Measurements from ENCODE around the gene CAMSAP3.
"Not testable (repeated sequence)": the region's sequence is repeated elsewhere in the genome, so short reads cannot be mapped to it uniquely, and the experiment has no call there.

The CAMSAP3 gene

GRCh38 chr19:7575434-7576040 lies 20.1 kb upstream of the CAMSAP3 start:
- no peak for DNase-seq

GRCh38 chr19:7577422-7577821 lies 18.2 kb upstream of the CAMSAP3 start:
- DNase-seq, result not testable (repeated sequence)

- DNase-seq, result no peak
Measured at GRCh38 chr19:7578127-7578526, 17.5 kb upstream of the CAMSAP3 start.

GRCh38 chr19:7579182-7579581 lies 16.5 kb upstream of the CAMSAP3 start:
- no peak for DNase-seq

GRCh38 chr19:7582446-7582845 lies 13.2 kb upstream of the CAMSAP3 start:
- DNase-seq, result no peak

- no peak for DNase-seq
Measured at GRCh38 chr19:7589822-7590221, 5.8 kb upstream of the CAMSAP3 start.

GRCh38 chr19:7590256-7590655 lies 5.4 kb upstream of the CAMSAP3 start:
- no peak for DNase-seq

GRCh38 chr19:7596211-7596937 lies 711 bp downstream of the CAMSAP3 start:
- peak; percentile 47 for DNase-seq

- no peak for DNase-seq
Measured at GRCh38 chr19:7597689-7598088, 2.0 kb downstream of the CAMSAP3 start.

- DNase-seq, result no peak
Measured at GRCh38 chr19:7598180-7598579, 2.5 kb downstream of the CAMSAP3 start.

- no peak for DNase-seq
Measured at GRCh38 chr19:7600721-7601120, 5.1 kb downstream of the CAMSAP3 start.

GRCh38 chr19:7602240-7602934 lies 6.7 kb downstream of the CAMSAP3 start:
- no peak for DNase-seq

GRCh38 chr19:7602935-7603497 lies 7.4 kb downstream of the CAMSAP3 start:
- DNase-seq, result no peak

- no peak for DNase-seq
Measured at GRCh38 chr19:7603919-7604318, 8.3 kb downstream of the CAMSAP3 start.

GRCh38 chr19:7605490-7606222 lies 10.0 kb downstream of the CAMSAP3 start:
- DNase-seq, result peak; percentile 35

- DNase-seq, result no peak
Measured at GRCh38 chr19:7606289-7606688, 10.6 kb downstream of the CAMSAP3 start.

GRCh38 chr19:7607212-7607873 lies 11.7 kb downstream of the CAMSAP3 start:
- no peak for DNase-seq

- DNase-seq, result no peak
Measured at GRCh38 chr19:7607874-7608560, 12.4 kb downstream of the CAMSAP3 start.

- no peak for DNase-seq
Measured at GRCh38 chr19:7610491-7611240, 15.0 kb downstream of the CAMSAP3 start.

- no peak for DNase-seq
Measured at GRCh38 chr19:7611541-7612279, 16.0 kb downstream of the CAMSAP3 start.

Data from NCI-H69 (cell line).